ENCODE measurements around the gene KIAA1549.

The KIAA1549 gene

DNA sequence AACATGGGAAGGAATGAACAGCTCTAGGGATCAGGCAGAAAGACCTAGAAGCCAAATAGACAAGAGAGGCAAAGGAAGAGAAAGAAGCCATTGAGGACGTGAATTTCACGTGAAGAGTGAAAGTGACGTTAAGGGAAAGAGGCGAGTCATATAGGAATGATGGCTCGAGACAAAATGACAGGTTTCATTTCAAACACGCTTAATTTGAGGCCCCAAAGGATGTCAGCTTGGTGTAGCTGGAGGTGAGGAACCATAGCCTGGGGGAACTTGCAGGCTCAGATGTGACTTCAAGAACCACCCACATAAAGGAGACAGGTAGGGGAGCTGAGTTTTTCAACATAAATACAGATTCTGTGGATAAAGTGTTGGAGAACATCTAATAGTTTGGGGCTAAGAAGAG lies 98.9 kb downstream of the KIAA1549 start:
- DNase-seq (ENCODE audit: low spot score): no peak

DNA sequence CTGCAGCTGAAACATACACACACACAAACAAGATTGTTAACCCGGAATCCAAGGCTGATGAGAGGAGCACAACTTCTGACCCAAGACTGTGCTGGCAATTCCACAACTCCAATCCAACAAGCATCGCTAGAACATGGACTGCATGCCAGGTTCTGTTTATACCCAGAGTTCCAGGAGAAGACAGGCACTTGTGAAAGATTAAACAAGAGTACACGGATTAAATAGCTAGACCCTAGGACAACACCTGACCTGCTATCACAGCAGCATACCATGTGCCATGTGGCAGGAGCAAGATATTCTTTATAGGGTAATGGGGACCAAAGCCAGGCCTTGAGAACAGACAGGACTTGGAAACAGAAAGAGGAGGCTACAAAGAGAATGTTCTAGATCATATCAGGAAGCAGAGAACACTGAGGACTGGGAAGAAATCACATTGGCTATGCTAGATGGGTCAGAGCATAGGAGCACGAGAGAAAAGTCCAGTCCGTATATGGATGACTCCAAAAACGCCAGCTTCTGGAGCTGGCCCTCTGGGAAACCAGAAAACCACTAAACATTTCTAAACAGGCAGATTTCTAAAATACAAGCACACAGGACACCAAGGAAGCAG lies 99.5 kb downstream of the KIAA1549 start:
- no peak for DNase-seq (ENCODE audit: low spot score)

DNA sequence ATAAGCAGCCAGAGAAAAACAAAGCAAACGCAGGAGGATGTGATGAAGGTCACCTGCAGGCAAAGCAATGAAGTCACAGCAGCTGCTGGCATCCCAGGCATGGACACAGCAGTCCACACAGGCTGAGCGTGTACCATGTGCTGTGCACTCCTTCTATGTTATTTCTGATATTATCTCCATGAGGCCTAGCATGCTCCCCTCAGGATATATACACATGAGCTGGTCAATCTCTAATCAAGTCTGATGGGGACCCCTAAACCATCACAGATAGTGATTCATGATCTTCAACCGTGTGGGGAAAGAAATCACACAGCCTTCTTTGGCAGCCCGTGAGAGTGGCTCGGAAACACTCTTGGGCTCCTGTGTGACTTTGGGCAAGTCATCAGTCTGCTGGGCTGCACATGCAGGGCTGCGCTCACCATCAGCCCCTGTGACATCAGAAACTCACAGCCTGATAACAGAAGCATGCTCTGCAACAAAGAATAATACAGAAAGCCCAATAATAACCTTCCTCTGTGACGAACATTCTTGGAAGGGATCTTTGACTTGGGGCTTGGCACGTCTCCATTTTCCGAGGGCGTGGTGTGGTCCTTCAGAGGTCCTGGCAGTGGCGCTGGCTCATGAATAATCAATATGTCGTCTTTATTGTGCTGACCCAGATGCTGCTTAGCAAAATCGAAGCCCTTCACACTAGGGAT lies 100.2 kb downstream of the KIAA1549 start:
- no peak for DNase-seq (ENCODE audit: low spot score)

DNA sequence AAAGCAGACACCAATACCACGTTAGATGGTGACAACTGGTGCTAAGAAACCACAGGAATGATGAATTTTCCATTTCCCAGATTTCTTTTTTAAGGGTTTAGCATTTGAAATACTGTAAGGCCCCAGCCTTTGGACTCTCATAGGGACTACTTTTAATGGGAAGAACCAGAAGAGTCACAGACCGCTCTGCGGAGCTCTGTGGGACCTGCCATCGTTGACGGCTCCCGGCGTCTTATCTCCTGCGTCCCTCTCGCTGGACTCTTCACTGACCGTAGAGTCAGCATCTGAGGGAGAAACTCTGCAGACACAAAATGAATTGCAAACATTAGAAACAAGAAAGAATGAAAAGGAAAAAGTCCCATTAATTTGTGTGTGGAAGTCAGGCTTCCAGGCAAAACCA lies 101.8 kb downstream of the KIAA1549 start:
- no peak for DNase-seq (ENCODE audit: low spot score)

DNA sequence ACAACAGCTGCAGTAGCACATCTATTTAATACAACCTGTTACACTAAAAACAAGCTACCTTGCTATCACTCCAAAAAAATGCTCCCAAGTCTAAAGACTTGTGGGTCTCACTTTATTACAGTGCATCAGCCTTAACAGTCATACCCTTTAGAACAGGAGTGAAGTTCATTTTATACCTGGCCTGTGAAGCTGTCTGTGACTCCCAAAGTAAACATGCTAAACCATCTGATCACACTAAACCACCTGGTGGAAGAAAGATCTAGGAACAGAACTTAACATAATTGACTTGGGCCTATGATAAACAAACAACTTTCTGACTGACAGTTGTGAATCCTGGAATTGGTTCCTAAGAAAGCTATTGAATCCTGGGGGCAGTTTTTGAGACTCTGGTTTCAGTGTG lies 102.3 kb downstream of the KIAA1549 start:
- DNase-seq (ENCODE audit: low spot score): no peak

DNA sequence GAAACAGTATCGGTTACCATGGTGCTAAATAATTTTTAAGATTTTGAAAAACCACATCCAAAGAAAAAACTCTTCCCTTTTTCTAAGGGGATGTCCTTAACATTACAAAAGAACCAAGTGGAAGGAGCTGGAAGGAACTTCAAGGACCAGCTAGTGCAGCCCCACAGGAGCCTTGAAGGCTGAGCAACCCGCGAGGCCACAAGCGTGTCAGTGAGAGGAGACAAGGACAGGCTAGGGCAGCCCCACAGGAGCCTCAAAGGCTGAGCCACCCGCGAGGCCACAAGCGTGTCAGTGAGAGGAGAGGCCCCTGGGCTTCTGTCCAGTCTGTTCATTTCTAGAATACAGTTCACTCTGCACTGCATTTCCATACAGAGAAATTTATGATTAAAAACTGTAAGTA lies 103.1 kb downstream of the KIAA1549 start:
- no peak for DNase-seq (ENCODE audit: low spot score)

DNA sequence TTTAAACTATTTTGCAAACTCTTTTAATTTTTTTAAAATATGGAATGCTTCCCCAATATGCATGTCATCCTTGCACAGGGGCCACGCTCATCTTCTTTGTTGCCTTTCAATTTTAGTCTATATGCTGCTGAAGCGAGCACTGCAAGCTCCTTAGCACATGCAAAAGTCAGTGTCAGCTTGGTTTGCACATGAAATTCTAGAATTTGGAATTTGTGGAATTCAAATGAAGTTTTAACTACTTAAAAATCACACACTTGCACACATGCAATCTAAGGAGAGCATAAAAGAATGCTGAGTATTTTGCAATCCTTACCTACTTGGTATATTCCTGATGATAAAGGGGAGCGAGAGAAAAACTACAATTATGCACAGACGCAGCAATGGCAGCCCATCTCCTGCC lies 104.9 kb downstream of the KIAA1549 start:
- DNase-seq (ENCODE audit: low spot score): no peak

DNA sequence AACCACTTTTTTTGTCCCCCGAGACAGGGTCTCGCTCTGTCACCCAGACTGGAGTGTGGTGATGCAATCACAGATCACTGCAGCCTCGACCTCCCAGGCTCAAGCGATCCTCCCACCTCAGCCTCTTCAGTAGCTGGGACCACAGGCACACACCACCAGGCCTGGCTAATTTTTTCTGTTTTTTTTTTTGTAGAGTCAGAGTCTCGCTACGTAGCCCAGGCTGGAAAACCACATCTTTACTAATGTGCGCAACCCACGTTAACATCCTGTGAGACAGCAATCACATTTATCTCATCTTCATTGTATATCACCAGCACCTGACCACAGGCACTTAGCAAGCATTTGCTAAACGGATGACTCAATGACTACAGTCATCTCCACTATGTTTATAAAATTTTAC lies 105.4 kb downstream of the KIAA1549 start:
- DNase-seq (ENCODE audit: low spot score): no peak

DNA sequence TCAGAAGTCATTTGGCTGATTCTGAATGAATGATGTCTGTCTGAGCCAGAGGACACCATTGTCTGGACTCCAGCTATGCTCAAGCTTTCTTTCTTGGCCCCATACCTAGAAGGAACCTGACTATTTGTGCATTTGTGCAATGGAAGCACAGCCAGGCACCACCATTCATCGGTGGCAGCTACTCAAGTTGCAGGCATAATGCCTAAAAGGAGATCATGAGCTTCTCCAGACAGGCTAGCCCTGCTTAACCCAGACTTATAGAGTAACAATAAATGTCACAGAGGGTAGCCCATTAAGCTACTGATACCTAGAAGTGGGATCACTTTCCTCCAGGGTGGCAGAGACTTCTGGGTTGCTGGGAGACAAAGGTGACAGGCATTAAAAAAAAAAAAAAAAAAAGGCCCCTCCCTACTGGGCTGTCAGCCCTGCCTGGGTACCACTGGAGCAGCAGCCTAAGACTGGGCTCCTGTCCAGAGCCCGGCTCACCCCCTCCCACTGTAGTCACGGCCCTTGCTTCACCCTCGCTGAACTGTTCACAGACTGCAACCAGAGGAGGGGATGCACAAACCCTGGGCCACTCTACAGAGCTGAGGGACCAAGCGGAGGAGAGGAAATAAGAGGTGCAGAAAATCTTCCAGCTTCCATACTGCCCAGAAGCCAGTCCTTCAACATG lies 107.8 kb downstream of the KIAA1549 start:
- no peak for DNase-seq (ENCODE audit: low spot score)

DNA sequence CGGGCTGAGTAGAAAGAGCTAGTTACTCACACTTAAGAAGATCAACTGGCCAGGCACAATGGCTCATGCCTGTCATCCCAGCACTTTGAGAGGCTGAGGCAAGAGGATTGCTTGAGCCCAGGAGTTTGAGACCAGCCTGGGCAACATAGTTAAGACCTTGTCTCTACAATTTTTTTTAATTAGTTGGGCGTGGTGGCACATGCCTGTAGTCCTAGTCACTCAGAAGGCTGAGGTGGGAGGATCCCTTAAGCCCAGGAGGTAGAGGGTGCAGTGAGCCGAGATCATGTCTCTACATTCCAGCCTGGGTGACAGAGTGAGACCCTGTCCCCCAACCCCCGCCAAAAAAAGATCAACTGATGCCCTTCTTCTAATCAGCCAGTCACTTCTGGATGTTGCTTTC lies 108.6 kb downstream of the KIAA1549 start:
- no peak for DNase-seq (ENCODE audit: low spot score)

DNA sequence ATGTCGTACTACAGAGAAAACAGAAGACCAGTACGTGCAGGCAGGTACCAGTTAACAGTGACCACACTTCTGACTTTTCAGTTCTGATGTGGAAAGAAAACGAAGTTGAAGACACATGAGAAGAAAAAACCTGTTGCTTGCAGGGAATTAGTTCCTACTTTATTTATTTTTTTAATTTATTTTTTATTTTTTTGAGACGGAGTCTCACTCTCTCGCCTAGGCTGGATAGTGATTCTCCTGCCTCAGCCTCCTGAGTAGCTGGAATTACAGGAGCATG lies 109.4 kb downstream of the KIAA1549 start:
- no peak for DNase-seq (ENCODE audit: low spot score)

DNA sequence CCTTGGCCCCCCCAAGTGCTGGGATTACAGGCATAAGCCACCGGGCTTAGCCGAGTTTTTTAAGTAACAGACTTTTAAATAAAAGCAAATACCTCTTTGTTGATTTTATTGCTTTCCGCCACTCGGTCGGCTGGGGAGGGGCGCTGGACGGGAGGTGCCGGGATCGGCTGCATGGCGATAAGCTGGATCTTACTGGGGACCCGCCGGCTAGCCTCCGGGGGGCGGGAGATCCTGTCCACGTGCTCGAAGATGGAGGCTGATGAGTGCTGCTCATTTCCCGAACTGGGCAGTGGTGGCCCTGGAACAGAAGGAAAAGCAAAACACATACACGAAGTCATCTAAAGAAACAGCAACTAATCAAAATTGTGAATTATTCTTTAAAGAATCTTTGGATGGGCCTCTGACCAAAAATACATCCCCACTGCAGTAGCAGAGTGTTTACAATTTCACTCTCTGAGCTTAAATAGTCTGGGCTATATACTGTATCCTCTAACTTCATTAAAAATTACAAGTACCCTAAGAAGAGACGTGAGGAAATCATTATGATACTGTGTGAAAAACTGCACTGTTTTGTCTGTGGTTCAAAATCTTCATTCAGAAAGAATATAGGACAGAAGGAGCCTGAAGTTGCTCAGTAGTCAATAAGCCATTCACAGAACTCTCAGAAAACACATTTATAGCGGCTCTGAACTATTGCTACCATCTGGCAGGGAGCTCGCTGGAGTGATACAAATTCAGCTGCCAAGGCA lies 110.0 kb downstream of the KIAA1549 start:
- DNase-seq (ENCODE audit: low spot score): no peak

DNA sequence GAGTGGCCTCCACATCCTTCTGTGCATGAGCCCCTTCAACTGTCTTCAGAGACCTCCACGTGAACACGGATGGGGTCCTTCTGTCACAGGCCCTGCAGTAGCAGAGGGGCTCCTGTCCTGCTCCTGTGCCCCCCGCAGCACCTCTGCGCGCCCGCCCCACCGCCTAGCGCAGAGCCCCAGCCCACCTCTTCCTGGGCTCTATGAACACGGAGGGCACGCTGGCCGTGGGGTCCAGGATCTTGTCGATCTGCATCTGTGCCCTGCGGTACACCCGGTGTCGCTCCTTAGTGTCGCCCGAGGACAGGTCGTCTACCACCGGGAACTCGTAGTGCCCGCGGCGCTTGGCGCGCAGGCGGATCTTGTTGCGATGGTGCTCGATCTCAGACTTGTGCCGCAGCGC lies 111.8 kb downstream of the KIAA1549 start:
- no peak for DNase-seq (ENCODE audit: low spot score)

DNA sequence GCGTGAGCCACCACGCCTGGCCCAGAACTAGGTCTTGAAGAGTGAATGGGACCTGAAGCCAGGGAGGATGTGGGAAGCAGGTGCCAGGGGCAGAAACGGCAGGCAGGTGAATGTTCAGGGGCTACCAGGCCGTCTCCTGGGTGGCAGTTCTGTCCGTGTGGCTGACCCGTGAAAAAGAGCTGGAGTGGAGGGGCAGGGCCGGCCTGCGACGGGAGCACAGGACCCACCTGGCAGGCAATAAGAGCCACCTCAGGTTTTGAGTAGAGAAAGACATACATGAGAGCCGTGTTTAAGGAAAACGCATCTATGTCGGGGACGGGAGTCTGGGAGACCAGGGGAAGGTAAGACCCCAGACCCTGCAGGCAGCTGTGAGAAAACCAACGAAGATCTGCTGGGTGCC lies 112.5 kb downstream of the KIAA1549 start:
- no peak for DNase-seq (ENCODE audit: low spot score)

DNA sequence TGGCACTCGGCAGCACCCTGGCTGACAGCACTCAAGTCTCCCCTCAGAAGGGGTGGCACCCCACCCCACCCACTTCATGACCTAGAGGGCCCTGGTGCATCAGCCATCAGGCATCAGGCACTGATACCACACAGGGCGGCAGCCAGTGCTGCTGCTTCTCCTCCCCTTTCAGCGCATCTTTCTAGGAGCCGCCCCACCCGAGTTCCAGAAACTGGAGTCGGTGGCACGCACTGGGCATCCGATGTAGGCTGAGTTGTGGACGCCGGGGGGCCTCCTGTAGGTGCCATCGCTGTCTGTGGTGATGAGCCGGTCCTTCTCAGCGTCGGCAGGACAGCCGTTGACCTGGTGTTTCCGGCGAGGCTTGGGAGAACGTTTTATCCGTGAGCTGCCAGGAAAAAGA lies 113.4 kb downstream of the KIAA1549 start:
- no peak for DNase-seq (ENCODE audit: low spot score)

DNA sequence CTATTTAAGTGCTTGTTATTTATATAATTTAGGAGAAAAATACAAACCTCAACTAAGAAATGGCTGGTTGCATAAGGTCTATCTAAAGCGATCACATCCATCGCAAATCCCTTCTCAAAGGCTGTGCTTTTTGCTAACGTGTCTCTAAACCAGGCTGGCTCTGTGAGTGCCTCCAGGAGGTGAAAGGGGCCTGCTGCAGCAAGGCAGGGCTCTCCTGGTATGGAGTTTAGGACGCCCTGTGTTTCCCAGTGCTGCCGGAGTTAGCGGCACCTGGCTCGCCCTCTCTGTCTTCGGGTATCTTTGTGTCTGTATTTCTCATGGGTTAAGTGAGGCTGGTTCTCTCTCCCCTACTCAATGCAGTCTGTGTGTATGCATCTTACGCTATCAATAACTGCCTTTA lies 114.8 kb downstream of the KIAA1549 start:
- no peak for DNase-seq (ENCODE audit: low spot score)

DNA sequence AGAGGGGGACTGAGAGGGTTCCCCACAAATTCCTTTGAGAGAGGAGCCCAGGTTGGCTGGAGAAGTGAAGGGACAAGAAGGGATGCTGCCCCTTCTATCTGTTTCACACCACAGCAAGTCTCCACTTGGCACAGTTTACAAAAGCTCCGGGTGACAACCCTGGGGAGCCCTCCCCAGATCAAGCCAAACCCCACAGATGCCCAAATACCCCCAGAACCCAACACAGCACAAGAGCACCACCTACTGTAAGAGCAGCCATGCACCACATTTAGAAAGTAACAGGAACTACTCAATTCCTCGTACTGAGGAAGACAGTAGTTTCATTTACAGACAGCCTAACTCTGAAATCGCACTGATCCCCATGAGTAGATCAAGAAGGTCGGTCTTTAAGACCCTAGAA lies 115.3 kb downstream of the KIAA1549 start:
- DNase-seq (ENCODE audit: low spot score): peak; percentile 58

DNA sequence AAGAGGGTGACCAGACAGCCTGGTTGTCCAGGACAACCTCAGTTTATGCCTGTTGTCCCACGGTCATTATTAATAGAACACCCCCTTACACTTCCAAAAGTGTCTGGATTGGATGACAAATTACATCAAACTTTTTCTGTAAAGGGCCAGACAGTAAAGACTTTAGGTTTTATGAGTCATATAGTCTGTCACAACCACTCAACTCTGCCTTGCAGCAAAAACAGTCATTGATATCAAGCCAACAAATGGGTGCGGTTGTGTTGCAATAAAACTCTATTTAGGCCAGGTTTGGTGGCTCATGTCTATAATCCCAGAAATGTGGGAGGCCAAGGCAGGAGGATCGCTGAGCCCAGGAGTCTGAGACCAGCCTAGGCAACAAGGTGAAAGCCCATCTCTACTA lies 116.5 kb downstream of the KIAA1549 start:
- peak; percentile 74 for DNase-seq (ENCODE audit: low spot score)

DNA sequence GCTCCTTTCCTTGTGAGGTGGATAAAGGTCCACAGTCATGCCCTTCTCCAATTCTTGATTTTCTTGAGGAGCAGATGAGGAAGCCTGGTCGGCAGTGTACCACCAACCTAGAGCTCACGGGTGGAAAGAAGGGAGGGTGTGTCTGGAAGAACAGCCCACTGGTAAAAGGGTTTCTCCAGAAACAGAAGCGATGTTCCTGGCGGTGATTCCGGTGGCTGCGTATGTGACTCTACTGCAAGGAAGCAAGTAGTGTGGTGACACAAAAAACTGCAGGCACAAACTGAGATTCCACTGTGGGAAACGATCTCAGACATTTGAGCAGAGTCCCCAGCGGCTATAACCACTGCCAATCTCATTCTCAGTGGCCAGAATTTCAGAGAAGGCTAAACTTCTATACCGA lies 117.3 kb downstream of the KIAA1549 start:
- DNase-seq (ENCODE audit: low spot score): no peak

DNA sequence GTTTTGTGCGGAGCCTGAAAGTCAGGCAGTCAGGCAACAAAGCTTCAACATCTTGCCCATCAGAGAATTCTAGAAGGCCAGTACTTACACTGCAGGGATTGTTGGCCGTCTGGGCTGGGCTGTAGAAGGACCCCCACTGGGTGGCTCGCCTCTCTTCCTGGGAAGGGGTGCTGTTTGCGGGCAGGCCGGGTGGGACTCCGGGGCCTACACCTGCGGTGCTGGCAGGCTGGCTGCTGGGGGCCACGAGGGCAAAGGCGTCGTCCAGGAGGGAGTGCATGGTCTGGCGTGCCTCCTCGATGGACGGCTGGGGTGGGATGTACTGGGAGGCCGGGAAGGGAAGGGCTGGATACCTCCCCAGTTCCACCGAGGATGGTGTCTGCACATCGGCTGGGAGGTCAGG lies 120.1 kb downstream of the KIAA1549 start:
- no peak for DNase-seq (ENCODE audit: low spot score)

DNA sequence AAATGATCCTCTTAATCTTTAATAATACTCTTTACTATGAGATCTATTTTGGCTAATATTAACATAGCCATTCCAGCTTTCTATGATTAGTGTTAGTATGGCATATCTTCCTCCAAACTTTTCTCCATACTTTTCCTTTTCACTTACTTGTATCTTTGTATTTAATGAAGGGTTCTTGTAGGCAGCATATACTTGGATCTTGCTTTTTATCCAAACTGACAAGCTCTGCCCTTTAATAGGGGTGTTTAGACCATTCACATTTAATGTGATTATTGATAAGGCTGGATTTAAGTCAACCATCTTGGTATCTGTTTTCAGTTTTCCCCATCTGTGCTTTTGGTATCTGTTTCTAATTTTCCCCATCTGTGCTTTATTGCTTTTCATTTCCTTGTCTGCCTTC lies 123.5 kb downstream of the KIAA1549 start:
- DNase-seq (ENCODE audit: low spot score): no peak

DNA sequence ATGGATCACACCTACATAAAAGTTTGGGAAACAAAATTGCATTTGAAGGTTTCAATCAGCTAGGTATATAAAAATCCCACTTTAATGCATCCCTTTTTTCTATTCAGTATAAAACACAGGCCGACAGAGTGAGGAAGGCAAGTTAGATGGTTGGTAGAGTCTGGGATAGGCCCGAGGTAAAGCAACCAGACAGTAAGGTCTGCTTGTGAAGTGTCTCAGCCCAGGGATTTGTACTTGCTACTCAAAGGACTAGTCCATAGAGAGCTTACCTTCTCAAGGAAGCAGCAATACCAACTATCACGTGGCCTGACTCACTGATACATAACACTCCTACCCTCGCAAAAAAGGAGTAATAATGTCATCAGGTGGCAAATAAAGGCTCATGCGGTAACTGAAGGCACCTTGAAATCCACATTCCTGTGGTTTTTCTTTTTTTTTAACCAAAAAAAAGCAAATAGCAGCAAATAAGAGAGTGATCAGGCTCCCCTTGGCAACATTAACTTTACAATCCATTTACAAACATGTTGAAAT lies 127.0 kb downstream of the KIAA1549 start:
- no peak for DNase-seq (ENCODE audit: low spot score)

DNA sequence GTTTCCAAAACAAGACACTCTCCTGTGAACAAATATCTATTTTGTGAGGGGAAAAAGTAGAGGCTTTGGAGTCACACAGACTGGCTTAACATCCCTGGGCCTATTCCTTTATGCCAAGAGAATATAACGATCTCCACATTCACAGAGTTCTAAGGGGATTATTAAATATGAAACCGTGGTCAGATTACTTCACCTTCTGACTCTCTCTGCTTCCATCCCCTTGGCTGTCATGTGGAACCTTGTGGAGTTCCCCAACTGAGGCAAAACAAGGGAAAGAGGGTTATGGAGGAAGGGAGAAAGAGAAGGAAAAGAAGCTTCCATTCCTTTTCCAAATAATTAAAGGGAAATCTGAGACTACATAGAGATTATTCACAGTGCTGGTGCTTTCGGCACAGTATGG lies 127.7 kb downstream of the KIAA1549 start:
- no peak for DNase-seq (ENCODE audit: low spot score)

Measured in COLO829 (cell line).